Measurements from ENCODE around the gene SLC24A3. TPM values are rescaled to one million over a fixed set of nuclear protein-coding genes. Genes with fewer than 3 reads are reported as not detected.

Gene SLC24A3
- total RNA-seq, 2 donors from 2014 or later = 1.4 to 3.7 TPM

DNA sequence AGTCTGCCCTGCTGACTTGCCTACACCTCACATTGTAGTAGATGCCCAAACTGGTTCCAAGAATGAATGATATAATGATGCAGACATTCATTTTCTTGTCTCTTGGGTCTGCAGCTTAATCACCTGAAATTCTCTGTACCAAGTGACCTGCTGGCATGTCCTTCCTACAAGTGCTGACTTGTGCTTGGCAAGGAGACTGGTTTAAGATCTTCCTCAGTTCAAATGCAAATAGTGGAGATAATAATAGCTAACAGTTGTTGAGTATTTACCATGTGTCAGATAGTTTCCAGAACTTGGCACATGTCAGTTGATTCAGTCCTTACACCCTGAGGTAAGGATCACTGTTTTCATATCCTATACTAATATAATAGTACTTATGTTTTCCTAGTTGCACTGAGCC lies 223.4 kb downstream of the SLC24A3 start:
- H3K27ac ChIP-seq = no peak overlapping the region
- no peaks in the 10 kb centered on the region for H3K27me3 ChIP-seq
- no peak overlapping the region for H3K4me3 ChIP-seq
- TF ChIP-seq, protein P1, sequence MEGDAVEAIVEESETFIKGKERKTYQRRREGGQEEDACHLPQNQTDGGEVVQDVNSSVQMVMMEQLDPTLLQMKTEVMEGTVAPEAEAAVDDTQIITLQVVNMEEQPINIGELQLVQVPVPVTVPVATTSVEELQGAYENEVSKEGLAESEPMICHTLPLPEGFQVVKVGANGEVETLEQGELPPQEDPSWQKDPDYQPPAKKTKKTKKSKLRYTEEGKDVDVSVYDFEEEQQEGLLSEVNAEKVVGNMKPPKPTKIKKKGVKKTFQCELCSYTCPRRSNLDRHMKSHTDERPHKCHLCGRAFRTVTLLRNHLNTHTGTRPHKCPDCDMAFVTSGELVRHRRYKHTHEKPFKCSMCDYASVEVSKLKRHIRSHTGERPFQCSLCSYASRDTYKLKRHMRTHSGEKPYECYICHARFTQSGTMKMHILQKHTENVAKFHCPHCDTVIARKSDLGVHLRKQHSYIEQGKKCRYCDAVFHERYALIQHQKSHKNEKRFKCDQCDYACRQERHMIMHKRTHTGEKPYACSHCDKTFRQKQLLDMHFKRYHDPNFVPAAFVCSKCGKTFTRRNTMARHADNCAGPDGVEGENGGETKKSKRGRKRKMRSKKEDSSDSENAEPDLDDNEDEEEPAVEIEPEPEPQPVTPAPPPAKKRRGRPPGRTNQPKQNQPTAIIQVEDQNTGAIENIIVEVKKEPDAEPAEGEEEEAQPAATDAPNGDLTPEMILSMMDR (IDR thresholded peaks at IDR 0.05) = no peak
- no peak for DNase-seq (ENCODE audit: low spot score)
- no peaks in the 10 kb centered on the region for H3K36me3 ChIP-seq
- no peaks in the 10 kb centered on the region for H3K9me3 ChIP-seq
- no peaks in the 10 kb centered on the region for H3K4me1 ChIP-seq

DNA sequence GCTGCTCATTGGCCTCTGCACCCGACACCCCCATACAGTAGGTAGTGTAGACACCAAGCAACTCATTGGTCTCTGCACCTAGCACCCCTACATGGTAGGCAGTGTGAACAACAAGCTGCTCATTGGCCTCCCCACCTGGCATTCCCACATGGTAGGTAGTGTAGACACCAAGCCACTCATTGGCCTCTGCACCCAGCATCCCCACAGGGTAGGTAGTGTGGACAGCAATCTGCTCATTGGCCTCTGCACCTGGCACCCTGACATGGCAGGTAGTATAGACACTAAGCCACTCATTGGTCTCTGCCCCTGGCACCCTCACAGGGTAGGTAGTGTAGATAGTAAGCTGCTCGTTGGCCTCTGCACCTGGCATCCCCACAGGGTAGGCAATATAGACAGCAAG lies 226.0 kb downstream of the SLC24A3 start:
- Histone ChIP-seq H3K4me1 (no peaks in the 10 kb centered on the region), H3K27me3 (no peaks in the 10 kb centered on the region), H3K4me3 (no peak overlapping the region), H3K36me3 (no peaks in the 10 kb centered on the region), H3K27ac (no peak overlapping the region), H3K9me3 (peaks cover 0 to 8% of the 10 kb centered on the region in 2 donors)
- TF ChIP-seq, protein P1 (IDR thresholded peaks at IDR 0.05) = no peak
- no peak for DNase-seq (ENCODE audit: low spot score)

DNA sequence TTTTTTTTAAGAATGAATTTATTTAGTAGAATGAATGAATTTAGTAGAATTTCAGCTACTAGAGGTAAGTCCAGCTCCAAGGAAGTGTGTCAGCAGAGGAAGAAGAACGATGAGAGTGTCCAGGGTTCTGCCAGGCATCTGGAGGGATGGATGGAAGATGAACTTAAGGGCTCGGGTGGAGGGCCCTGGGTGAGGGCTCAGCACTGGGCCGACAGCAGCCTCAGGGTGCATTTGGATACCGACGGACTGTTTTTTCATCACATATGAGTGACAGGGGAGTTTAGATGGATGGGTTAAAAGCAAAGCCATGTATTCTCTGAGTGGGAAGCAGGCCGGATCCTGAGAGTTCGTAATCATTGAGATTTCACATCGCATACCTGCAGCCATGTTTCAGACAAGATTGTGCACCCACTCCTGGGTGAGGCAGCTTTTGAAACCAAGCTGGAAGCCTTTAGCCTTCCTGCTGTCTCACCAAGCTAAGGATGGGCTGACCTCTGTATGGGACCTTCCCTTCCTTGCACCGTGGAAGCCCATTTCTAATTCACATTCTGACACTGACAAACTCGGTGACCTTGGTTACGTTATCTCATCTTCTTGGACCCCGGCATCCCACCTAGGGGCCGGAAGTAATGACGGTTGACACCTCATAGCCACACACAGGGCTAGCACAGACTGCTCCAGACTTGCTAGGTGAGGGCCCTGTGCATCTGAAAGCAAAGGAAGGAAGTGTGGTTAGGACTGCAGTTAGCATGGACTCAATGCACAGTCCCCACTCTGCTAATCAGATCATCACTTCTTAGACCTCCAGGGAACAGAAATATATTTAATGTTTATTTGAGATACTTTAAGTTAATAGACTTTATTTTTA lies 228.5 kb downstream of the SLC24A3 start:
- H3K27ac ChIP-seq = no peak overlapping the region
- TF ChIP-seq, protein P1 (IDR thresholded peaks at IDR 0.05) = no peak
- no peaks in the 10 kb centered on the region for H3K27me3 ChIP-seq
- no peaks in the 10 kb centered on the region for H3K36me3 ChIP-seq
- peaks cover 0 to 13% of the 10 kb centered on the region in 2 donors for H3K9me3 ChIP-seq
- H3K4me1 ChIP-seq = no peaks in the 10 kb centered on the region
- H3K4me3 ChIP-seq = no peak overlapping the region
- no peak for DNase-seq (ENCODE audit: low spot score)

DNA sequence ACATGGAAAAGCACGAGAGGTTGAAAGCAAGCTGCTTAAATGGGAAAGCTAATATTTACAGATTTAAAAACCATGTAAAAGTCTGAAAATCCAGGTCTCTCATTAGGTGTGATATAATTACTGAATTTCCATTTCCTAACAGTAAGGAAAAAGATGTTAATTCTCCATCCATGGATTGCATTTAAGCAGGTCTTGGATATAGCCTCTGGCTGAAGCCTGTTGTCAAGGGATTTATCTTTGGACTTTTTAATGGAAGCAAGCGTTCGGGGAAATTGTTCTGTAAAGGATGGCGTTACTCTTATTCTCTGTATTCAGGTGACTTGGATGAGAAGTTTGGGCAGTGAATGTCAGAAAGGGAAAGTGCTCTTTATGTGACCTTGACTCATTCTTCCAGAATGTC lies 233.8 kb downstream of the SLC24A3 start:
- Histone ChIP-seq H3K36me3 (no peaks in the 10 kb centered on the region), H3K4me3 (no peak overlapping the region), H3K9me3 (peaks cover 0 to 13% of the 10 kb centered on the region in 2 donors), H3K27me3 (no peaks in the 10 kb centered on the region), H3K4me1 (no peaks in the 10 kb centered on the region), H3K27ac (no peak overlapping the region)
- DNase-seq (ENCODE audit: low spot score) = no peak
- TF ChIP-seq, protein P1 (IDR thresholded peaks at IDR 0.05) = no peak

DNA sequence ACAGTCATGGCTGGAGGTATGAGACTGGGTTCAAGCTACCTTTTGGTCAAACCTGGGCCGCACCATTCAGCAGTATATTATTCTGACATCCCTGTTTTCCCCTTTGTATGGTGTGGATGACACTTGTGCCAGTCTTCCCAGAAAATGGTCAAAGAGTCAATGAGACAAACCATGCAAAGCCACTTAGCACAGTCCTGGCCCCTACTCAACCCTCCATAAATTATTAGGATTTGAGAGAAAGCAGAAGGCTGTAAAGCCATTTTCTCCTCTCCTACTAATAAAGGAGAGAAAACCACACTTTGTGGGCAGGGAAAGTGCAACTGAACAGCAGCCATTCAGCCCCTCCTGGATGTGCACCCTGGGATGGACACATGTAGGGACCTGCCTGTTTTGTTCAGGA lies 236.2 kb downstream of the SLC24A3 start:
- Histone ChIP-seq H3K27ac (no peak overlapping the region), H3K27me3 (no peaks in the 10 kb centered on the region), H3K9me3 (peaks cover 0 to 4% of the 10 kb centered on the region in 2 donors), H3K36me3 (no peaks in the 10 kb centered on the region), H3K4me1 (no peaks in the 10 kb centered on the region), H3K4me3 (no peak overlapping the region)
- DNase-seq (ENCODE audit: low spot score) = no peak
- TF ChIP-seq, protein P1 (IDR thresholded peaks at IDR 0.05) = no peak
